OCI-LY3 (cell line): ENCODE results near the gene COL6A3.

Experiments used
- EZH2phosphoT487 ChIP-seq: fragments of 200-600 bp; shearing (Covaris generic); IDR thresholded peaks from 2 replicates; pipeline ENCODE4 v1.6.1; 2018; ENCODE audit warnings: antibody characterized with exemption, mixed run types, low read depth
- TF ChIP-seq, protein P1 (sequence below): fragments of 200-600, 300-600 bp; sonication (generic); IDR thresholded peaks from 2 replicates; pipeline ENCODE4 v1.5.1; 2014; ENCODE audit warnings: antibody characterized with exemption, low read length, low read depth

GRCh38 chr2:237430861-237431260 lies 16.9 kb upstream of the COL6A3 start:
- TF ChIP-seq, protein P1, sequence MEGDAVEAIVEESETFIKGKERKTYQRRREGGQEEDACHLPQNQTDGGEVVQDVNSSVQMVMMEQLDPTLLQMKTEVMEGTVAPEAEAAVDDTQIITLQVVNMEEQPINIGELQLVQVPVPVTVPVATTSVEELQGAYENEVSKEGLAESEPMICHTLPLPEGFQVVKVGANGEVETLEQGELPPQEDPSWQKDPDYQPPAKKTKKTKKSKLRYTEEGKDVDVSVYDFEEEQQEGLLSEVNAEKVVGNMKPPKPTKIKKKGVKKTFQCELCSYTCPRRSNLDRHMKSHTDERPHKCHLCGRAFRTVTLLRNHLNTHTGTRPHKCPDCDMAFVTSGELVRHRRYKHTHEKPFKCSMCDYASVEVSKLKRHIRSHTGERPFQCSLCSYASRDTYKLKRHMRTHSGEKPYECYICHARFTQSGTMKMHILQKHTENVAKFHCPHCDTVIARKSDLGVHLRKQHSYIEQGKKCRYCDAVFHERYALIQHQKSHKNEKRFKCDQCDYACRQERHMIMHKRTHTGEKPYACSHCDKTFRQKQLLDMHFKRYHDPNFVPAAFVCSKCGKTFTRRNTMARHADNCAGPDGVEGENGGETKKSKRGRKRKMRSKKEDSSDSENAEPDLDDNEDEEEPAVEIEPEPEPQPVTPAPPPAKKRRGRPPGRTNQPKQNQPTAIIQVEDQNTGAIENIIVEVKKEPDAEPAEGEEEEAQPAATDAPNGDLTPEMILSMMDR, result no peak
- no peak for TF ChIP-seq EZH2phosphoT487
